D341Med (cell line): ENCODE results near the gene SAP30L.
A peak's percentile ranks its signal among the peaks of the same experiment; 100 is the strongest.

Source experiments
- DNase-seq: peaks from one replicate; pipeline ENCODE4 v3.0.0; 2012; ENCODE audit warnings: low spot score

The SAP30L gene

DNA sequence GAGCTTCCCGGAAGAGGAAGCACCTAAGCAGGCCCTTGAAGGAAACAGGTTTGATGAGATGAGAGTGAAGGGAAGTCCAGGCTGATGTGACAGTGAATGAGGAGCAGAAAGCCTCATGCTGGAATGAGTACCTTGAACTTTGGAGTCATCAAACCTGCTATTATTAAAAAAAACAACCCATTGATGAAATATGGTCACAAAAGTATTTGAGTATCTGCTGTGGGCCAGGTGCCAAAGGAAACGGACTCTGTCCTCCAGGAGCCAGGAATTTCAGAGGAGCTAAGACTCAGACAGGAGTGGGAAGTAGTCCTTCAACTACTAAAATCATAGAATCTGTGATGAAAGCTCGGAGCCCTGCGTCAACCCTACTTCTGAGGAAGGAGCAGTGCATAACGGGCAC is 20.4 kb downstream of the SAP30L start:
- no peak for DNase-seq

DNA sequence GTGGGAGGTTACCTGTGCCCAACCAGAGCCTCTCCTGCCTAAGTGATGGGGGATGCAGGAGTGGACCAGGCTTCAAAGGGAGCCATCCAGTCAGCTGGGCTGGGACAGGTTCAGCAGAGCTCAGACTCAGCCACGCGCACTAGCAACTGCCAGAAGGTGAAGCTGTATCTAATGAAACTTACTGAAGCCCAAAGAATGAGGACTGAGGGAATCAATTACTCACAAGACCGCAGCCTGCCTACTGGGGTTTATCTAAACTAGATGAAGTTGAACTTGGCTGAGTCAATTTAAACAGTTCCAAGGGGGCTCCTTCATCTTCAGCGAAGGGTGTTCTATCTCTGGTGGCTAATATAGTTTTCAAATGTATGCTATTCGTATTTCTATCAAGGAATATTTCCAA is 20.9 kb downstream of the SAP30L start:
- DNase-seq, result no peak

DNA sequence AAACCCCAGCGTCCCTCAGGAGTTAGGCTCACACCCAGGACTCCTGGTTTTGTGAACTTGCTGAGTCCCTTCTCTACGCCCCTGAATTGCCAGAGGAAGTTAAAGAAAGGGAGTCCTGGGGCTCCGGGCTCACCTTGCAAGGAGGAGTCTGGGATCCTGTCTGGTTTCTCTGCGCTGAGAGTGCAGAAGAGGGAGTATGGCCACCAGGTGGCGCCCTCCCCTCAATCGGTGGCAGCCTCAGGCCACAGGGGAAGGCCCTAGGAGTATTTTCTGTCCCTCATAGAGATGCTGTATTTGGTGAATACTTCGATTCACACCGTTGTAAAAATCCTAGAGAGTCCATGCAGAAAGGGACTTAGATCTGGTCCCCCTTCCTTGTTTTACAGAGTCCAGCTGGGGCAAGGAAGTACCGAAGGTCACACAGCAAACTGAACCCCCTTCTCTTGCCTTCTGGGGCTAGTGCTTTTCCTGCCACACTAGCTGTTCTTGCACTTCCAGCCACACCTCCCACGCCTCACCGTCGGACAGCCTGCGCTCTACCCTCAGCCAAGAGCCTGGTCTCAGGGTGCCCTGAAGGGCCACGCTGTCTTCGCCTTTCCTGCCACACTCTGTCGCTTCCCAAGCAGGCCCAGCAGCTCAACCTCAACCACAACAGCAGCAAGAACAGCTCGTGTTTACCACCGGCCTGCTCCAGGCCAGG is 22.0 kb downstream of the SAP30L start:
- DNase-seq, result peak; percentile 88

DNA sequence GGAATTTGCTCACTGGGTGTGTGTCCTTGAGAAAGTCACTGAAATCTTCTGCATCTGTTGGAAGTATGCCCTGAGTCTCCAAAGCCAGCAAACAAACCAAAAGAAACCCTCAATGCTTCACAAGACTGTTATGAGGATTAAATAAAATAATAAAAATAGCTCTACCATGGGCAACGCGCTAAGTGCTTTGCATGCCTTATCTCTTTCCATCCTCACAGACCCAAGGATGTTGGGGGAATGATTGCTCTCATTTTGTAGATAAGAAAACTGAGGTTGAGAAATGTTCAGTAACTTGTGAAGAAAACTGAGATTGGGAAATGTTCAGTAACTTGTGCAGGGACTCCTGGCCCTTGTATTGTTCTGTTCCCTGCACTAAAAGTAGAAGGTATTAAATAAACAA is 24.3 kb downstream of the SAP30L start:
- no peak for DNase-seq

DNA sequence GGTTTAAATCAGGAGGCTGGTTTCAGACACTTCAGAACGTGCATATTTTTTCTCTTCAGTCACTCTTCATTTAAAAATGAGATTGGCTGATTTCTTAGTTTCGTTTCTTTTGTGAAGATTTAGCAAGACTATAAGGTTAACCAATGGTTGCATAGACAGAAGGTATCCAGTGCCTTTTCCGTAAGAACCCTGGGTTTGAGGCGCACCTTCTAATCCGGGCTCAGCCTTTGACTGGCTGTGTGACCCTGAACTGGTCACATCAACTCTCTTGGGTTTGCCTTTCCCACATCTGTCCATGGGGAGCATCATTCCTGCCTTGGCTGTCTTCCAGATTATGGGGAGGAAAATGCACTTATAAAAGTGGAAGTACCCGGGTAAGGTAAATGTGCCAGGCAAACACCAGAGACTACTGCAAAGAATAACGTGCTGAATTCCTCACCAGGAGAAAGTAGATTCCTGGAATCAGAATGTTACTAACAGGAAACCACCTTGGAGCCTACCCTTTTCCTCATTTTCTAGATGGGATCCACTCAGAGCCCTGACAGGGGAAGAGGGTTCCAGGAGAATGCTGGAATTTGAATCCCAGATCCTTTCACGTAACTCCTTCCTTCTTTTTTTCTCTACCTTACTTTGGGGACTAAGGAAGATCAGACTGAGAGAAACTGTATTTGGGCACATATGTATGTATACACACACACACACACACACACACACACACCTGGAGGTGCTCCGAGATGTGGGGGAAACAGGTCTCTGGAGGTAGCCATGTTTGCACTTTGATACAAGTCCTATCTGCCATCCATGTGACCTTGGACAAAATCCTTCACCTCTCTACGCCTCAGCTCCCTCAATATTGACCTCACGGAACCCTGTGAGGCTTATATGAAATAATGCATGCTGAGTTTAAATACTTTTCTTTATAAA is 25.4 kb downstream of the SAP30L start:
- DNase-seq, result no peak

DNA sequence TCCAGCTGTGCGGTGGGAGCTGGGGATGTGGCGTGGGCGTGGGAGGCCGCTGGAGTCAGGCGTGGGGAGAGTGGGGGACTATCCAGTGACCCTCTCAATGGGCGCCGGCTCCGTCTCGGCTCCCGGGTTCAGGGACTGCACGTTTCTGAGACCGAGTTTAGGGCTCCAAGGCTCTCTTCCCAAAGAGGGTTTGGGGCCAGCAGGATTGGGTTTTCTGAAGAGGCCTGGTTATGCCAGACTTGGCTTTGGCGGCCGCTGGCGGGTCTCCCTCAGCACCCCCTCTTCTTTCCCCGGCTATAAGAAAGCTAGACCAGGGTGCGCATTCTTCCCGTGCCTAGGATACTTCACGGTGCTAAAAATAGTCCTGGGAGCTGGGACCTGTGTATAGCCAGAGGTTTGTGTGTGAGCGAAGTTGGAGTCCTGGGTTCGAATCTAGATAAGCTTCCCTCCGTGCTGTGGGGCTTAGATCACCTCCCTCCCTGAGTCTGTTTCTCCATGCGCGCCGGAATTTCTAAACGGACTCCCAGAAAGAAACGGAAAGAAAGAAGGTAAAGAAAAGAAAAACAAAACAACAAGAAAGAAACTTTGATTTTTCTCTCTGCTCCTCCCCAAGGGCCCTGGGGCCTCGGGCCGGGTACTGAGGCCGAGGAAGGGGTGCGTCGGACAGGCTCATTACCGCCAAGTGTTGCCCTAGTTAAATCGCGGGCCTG is 27.2 kb downstream of the SAP30L start:
- DNase-seq, result no peak

DNA sequence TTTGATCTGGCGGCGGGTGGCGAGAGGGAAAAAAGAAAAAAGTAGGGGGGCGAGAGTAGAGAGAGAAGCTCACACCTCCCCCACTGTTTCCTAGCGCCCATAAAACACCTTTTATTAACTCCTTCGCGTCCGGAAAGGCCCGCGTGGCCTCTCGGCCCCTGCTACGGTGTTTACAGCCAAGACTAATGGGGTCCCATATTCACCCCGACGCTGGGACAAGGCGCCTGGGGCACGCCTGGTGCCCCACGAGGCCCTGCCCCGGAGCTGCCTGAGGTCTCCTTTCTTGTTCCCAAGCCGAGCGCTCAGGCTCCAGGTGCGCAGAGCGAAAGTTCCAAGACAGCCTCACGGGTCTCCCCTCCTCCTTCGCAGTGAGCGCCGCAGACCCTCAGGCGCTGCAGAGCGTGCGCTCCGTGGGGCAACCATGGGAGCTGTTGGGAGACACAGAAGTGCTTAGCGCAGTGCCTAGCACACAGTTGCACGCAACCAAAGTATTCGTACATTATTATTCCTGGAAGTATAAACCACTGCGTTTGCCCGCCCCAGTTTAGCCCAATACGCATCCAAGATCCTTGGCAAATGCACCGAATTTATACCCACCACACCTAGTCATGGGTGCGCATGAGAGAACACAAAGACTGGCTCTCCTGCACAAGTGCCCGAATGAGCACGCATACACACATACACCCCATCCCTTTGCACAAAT is 27.9 kb downstream of the SAP30L start:
- DNase-seq, result no peak

DNA sequence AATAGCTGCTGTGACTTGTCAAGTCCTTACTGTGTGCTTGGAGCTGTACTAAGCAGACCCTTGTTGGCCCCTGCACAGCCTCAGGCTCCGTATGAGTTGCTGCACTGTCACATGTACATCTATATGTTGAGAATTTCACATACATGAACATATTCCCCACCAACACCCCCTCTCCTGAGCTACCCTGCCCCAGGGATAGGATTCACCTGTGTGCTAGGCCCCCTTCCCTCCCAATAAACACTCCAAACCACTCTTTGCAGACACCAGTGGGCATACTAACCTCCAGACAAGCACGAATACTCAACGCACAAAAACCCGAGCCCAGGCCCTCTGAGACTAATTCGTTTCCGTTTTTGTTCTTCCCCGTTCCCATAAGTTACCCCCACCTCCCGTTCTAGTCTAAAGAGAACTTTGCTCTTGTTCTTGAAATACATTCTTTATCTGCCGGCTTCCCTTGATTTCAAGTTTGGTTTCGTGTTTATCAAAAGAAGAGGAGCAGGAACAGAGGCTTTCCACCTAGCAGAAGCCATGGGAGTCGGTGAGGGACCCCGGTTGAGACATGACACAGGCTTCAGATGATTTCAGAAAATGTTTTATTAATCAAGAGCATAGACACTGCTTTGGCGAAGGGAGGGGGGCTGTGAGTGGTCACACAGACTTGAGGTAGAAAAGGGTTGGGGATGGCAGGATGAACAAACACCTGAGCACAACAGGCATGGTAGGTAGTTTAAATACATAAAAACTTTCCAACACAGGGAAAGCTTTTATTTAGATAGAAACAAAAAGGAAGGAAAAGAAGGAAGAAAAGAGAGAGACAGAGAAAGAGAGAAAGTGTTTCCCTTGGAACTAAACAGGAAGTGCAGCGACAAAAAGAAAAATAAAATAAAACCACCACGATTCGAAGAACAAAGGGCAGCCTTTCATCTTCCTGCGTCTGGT is 28.9 kb downstream of the SAP30L start:
- DNase-seq, result no peak

DNA sequence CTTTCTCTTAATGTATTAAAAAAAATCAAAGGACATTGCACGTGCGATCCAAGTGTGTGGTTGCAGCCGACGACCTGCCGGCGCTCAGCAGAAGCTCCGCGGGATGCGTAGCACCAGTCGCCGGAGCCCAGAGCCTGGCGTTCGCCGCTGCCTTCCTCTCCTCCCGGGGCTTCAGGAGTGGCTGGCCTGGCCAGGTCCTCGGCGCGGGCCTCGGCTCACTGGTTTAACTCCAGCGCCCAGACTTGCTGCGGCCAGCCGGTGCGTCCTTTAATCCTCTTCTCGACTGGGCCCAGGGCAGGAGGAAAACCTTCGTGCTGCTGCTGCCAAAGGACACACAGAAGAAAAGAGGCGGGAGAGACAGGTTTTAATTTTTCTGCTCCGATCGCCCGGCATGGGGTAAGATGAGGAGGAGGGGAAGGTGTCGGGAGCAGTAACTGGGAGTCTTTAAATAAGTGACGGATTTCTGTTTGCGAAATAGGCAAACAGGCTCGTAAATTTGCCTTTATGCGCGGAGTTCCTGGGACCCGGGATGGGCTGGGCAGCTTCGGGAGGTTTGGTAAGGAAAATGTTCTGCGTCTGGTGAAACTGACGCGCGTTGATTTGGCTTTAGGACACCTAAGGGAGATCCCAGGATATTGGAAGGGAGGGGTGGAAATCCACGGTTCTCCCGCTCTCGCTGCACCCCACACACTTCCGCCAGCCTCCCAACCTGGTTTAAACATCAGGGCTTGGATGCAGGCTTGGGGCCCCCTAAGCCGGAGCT is 30.0 kb downstream of the SAP30L start:
- DNase-seq, result no peak

DNA sequence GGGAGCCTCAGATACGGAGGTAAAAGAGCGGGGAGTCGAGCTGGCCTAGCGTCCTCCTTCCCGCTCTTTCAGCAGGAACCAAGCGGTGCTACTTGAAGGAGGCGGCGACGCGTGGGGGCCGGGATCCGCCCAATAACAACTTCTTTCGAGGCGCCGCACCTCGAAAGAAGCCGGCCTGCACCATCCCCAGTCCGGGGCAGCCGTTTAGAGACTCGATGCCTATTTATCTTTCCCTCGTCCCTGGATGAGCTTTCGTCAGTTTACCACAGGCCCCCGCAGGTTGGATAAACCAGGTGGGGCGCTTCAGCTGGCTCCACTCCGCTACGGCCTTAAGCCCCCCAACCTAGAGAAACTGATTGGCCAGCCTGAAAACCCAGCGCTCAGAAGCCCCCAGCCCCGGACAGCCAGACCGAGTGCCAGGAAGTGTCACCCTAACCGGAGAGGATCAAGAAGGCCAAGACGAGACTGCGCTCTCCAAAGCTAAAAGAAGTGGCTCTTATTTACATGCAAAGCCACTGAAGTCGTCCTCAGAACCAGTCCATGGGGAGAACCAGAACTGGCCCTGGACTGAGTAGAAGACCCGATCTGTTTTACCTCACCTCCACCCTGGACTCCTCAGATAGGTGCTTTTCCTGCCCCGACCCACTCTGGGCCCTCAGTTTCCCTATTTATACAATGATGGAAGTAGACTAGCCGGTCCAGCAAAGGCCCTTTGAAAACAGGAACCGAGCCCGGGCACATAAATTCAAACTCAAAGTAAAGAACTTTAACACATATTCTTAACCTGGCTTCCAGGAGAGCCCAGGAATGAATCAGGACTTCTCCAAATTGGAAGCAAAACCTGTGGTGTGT is 30.8 kb downstream of the SAP30L start:
- no peak for DNase-seq

DNA sequence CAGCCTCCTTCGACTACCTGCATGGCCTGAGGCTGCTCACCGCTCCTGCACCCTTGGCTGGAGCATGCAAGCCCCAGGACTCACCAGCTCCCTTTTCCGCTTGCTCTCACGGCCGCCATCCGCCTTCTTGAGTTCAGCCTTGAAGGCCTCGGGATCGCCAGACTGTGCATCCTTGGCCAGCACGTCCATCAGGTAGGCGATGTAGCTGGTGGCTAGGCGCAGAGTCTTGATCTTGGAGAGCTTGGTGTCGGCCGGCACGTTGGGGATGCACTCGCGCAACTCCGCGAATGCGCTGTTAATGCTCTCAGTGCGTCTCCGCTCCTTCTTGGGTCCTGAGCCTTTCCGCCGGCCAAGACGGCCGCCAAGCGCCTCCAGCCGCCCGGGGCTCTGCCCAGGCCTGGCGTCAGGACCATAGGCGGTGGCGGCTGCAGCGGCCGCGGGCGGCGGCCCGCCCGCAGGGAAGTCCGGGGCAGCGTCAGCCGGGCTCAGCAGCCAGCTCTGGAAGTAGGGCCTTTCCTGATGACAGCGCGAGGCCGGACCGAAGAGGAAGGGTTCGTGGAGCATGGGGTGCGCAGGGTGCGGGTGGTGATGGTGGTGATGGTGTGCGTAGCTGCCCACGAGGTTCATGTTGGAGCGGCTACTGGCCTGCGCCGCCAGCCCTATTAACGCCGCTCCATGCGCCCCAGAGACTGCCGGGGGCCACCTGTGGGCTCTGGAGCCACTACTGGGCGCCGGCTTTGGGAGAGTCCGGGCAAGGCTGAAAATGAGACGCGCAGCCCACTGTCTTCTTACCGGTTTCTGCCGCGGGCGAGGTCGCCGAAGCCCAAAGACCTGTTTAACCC is 31.8 kb downstream of the SAP30L start:
- peak; percentile 61 for DNase-seq

DNA sequence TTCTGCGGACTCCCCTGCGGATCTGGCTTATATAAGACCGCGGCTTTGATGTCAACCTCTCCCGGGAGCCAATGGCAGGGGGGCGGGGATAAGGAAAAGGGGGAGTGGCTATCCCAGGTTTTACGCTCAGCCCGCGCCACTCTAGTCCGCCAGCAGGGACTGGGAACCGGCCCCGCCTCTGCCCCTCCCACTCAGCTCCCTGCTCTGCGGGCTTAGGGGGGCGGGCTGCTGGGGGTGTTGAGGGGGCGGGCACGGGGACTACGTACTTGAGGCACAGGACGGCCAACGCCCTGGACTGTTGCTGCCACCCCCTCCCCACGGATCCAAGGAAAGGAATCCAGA is 32.4 kb downstream of the SAP30L start, which contains the start of gene HAND1:
Gene HAND1 (minus strand): TSS at position 4 of the 342 bp plus-strand sequence. CDS start 219 bp downstream, outside the sequence.
- DNase-seq, result peak; percentile 87

DNA sequence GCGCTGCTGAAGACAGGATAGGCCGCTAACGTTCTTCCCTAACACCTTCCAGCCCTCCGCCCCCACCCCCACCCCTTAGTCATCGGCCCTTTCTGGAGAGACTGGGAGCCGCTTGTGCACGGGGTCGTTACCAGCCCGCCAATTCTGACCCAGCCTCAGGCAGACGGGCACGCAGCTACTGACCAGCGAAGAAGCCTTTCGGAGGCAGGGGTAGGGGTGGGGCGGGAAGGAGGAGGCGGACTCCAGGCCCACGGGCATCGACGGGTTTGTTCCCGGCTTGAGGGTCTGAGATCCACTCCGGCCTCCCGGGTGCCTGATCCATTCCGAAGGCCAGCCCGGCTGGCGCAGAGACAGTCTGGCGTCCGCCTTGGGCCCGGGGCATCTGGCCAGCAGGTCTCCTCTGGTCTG is 33.0 kb downstream of the SAP30L start:
- DNase-seq, result no peak

DNA sequence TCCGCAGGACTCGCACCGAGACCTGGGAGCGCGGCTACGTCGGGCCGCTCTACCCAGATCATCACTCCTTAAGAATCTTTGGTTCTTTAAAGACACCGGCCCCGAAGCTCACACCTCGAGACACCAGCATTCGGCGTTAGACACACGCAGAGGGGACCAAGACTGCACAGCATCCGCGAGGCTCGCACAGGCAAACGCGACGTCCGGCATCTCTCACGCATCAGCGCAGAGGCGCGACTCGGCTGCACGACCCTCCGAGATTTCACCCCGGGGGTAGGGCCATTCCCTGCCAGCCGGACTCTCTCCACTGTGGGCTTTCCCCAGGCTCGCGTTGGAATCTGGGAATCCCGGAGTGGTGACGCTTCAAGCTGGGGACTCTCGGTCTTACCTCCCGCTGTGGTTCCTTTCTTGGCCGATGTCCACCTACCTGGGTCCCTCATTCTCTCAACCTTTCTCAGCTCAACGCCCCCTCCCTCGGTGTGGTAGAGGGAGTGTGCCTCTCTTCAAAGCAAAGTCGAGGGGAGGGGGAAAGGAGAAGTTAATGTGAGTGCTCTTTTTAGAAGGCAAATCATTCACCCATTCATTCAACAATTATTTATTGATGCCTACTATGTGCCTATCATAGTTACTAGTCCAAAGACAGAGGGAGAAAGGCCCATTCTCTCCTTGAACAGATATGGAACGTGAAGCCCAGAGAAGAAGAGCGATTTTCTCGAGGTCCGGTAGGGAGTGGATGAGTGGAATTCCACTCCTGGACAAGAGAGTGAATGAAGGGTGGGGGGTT is 33.6 kb downstream of the SAP30L start:
- DNase-seq, result no peak

DNA sequence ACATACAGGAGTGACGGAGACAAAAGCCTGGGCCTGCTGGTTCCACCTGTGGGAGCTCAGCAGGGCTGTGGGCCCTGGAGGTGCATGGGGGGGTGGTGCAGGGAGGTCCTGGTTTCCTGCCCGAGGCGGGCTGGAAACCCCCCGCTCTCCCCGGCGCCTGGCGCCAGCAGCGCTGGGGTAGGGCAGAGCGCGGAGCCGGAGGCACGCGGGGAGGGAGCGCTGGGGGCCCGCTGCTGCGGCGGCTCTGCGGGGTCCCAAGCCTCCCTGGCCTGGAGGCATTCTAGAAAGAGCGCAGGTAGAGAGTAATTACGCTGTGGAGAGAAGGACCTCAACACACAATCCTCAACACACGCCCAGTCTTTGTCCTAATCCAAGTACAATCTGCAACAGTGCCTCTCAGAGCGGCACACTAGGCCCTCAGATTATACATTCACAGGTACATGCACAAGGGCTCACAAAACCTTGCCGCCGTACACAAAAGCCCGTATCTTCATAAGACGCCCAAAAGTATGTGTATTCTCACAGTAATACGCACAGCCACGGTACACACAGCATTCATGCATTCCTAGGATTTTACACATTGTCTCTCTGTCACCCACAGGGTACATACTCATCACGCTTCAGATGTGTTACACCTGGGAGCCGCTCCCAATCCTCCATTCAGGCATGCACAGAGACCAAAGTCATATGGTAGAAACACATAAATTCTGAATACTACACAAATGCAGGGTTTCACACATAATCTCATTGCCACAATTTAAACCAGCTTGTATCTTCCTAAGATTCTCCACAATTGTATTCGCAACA is 34.4 kb downstream of the SAP30L start:
- no peak for DNase-seq

DNA sequence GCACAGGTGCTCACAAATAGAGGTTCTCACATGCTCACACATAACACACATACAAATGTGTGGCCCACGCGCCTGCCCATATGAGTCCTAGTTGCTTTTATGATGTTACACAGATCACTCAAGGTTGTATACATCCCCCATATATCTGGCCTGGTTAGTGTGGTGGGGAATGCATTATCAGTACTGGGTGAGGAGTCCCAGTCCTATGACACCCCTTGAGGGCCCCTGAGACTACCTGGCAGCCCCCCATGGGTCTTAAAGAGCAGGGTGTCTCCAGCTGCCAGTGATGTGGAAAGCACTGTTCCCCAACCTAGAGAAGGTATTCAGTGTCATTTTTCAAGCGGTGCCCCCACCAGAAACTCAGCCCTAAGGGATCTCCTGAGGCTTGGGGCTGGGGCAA is 35.0 kb downstream of the SAP30L start:
- DNase-seq, result no peak
